ENCODE measurements around the gene SIRT5. TPM values are rescaled to one million over a fixed set of nuclear protein-coding genes. Genes with fewer than 3 reads are reported as not detected.
A peak's percentile ranks its signal among the peaks of the same experiment; 100 is the strongest.

The SIRT5 gene
- total RNA-seq, result 8.2 TPM
- 10 to 100 TPM in 3 of 4 donors, 1 to 10 TPM in 1; 9.7 to 12.5 (median 11.2) TPM for polyA plus RNA-seq

GRCh38 chr6:13574571-13575376 lies at the start of gene SIRT5:
Gene SIRT5 (plus strand): TSS chr6:13574601. CDS start chr6:13584111, 9,510 bp downstream.
- Mint-ChIP-seq H3K9me3 (no peaks in the 10 kb centered on the region), H3K4me3 (peak within 1 kb of the TSS; percentile 98 to 99 (median 99)), H3K4me1 (peaks cover 9 to 35% (median 24%) of the 10 kb centered on the region in 4 donors), H3K36me3 (no peaks in the 10 kb centered on the region), H3K27ac (peak within 1 kb of the TSS; percentile 95 to 98 (median 98)), H3K27me3 (peaks cover 28% of the 10 kb centered on the region)
- Histone ChIP-seq H3K4me3 (ENCODE audit: low read depth, low read length) (peak within 1 kb of the TSS; percentile 80), H3K4me1 (ENCODE audit: control insufficient read depth, insufficient read depth, low read length, poor library complexity, severe bottlenecking) (peaks cover 5% of the 10 kb centered on the region), H3K36me3 (ENCODE audit: control insufficient read depth, insufficient read depth, low read length) (no peaks in the 10 kb centered on the region), H3K9me3 (ENCODE audit: control insufficient read depth in 2 of 2, low read length in 2 of 2) (no peaks in the 10 kb centered on the region), H3K27ac (ENCODE audit: insufficient read depth, low read length, poor library complexity, severe bottlenecking) (peak within 1 kb of the TSS; percentile 87), H3K27me3 (ENCODE audit: control insufficient read depth, insufficient read depth, low read length) (no peaks in the 10 kb centered on the region)
- DNase-seq, result peak; percentile 65 to 89 (median 73)
- peak; percentile 58 to 62 for ATAC-seq (ENCODE audit: low read depth in 2 of 2)

GRCh38 chr6:13524801-13525508 lies 49.4 kb upstream of the SIRT5 start:
- no peaks in the 10 kb centered on the region for H3K9me3 ChIP-seq (ENCODE audit: control insufficient read depth in 2 of 2, low read length in 2 of 2)
- Mint-ChIP-seq H3K4me3 (no peak overlapping the region), H3K4me1 (peaks cover 0 to 21% (median 7%) of the 10 kb centered on the region in 4 donors), H3K36me3 (no peaks in the 10 kb centered on the region), H3K27ac (peak overlapping the region in 1 of 3 donors; percentile 33), H3K27me3 (peaks cover 18% of the 10 kb centered on the region), H3K9me3 (no peaks in the 10 kb centered on the region)
- ATAC-seq (ENCODE audit: low read depth in 2 of 2), result no peak
- H3K4me3 ChIP-seq (ENCODE audit: low read depth, low read length), result no peak overlapping the region
- no peak overlapping the region for H3K27ac ChIP-seq (ENCODE audit: insufficient read depth, low read length, poor library complexity, severe bottlenecking)
- H3K4me1 ChIP-seq (ENCODE audit: control insufficient read depth, insufficient read depth, low read length, poor library complexity, severe bottlenecking), result peaks cover 11% of the 10 kb centered on the region
- DNase-seq, result no peak
- no peaks in the 10 kb centered on the region for H3K27me3 ChIP-seq (ENCODE audit: control insufficient read depth, insufficient read depth, low read length)
- H3K36me3 ChIP-seq (ENCODE audit: control insufficient read depth, insufficient read depth, low read length), result no peaks in the 10 kb centered on the region

DNA sequence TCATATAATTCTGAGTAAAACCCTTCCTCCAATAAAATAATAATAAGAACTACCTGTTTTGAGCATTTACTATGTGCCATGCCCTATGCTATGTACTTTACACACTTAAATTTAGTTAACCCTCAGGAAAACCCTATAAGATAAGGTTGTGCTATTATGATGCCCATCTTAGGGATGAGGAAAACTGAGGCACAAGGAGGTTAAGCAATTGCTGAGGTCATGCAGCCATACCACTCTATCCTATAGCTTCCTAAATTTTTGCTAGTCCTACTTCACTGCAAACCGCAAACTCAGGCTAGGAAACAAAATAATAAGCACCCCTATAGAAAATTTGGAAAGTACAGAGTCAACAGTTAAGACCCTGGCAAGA lies 48.1 kb upstream of the SIRT5 start:
- peak overlapping the region in 1 of 4 donors; percentile 51 for H3K4me3 Mint-ChIP-seq
- peaks cover 0 to 21% (median 7%) of the 10 kb centered on the region in 4 donors for H3K4me1 Mint-ChIP-seq
- no peaks in the 10 kb centered on the region for H3K9me3 Mint-ChIP-seq

DNA sequence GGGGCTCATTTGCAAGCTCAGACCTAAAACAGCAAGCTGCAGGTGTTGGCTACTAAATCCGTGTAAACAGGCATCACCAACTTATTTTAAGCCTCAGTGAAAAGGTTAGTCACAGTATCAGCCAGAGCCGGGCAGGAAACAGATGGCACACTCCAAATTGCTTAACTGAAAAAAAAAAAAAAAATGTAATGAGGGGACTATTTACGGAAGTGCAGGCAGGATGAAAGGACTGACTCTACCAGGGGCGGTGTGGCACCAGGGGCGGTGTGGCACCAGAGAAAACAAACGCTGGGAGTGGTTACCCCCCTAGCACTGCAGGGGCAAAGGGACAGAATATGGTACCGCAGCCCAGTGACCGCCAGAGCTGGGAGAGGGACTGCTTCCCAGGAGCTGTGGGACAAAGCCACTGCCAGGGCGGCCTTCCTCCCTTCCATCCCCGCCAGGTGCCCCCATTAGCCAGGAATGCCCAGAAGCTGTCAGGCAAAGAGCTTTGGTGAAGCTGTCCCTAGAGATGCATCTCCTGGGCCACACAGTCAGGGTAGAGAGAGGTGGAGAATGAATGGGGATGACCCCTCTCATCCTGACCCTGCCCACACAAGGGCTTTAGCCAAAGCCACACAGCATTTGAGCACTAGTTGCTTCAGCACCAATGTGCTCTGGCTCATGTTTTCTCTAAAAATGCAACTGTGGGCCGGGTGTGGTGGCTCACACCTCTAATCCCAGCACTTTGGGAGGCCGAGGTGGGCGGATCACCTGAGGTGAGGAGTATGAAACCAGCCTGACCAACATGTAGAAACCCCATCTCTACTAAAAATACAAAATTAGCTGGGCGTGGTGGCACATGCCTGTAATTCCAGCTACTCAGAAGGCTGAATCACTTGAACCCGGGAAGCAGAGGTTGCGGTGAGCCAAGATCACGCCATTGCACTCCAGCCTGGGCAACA lies 47.4 kb upstream of the SIRT5 start:
- Histone ChIP-seq H3K27me3 (ENCODE audit: control insufficient read depth, insufficient read depth, low read length) (no peaks in the 10 kb centered on the region), H3K27ac (ENCODE audit: insufficient read depth, low read length, poor library complexity, severe bottlenecking) (no peak overlapping the region), H3K4me3 (ENCODE audit: low read depth, low read length) (no peak overlapping the region), H3K36me3 (ENCODE audit: control insufficient read depth, insufficient read depth, low read length) (no peaks in the 10 kb centered on the region), H3K9me3 (ENCODE audit: control insufficient read depth in 2 of 2, low read length in 2 of 2) (no peaks in the 10 kb centered on the region), H3K4me1 (ENCODE audit: control insufficient read depth, insufficient read depth, low read length, poor library complexity, severe bottlenecking) (peaks cover 11% of the 10 kb centered on the region)
- H3K36me3 Mint-ChIP-seq, result no peaks in the 10 kb centered on the region
- ATAC-seq (ENCODE audit: low read depth in 2 of 2) (peak; percentile 87 to 89), DNase-seq (peak in 2 of 3 donors; percentile 42 to 84)
- H3K27me3 Mint-ChIP-seq, result peaks cover 9% of the 10 kb centered on the region
- H3K4me3 Mint-ChIP-seq, result peak overlapping the region in 1 of 4 donors; percentile 51
- peak overlapping the region; percentile 33 to 74 (median 60) for H3K27ac Mint-ChIP-seq
- H3K4me1 Mint-ChIP-seq, result peaks cover 0 to 21% (median 7%) of the 10 kb centered on the region in 4 donors
- no peaks in the 10 kb centered on the region for H3K9me3 Mint-ChIP-seq

More for the DNA sequence above, 48.1 kb upstream of the SIRT5 start:
- DNase-seq, result no peak
- no peaks in the 10 kb centered on the region for H3K36me3 Mint-ChIP-seq
- peaks cover 11% of the 10 kb centered on the region for H3K4me1 ChIP-seq (ENCODE audit: control insufficient read depth, insufficient read depth, low read length, poor library complexity, severe bottlenecking)
- no peak overlapping the region for H3K4me3 ChIP-seq (ENCODE audit: low read depth, low read length)
- H3K27ac ChIP-seq (ENCODE audit: insufficient read depth, low read length, poor library complexity, severe bottlenecking), result no peak overlapping the region
- H3K36me3 ChIP-seq (ENCODE audit: control insufficient read depth, insufficient read depth, low read length), result no peaks in the 10 kb centered on the region
- no peaks in the 10 kb centered on the region for H3K9me3 ChIP-seq (ENCODE audit: control insufficient read depth in 2 of 2, low read length in 2 of 2)
- no peak for ATAC-seq (ENCODE audit: low read depth in 2 of 2)
- peak overlapping the region; percentile 33 to 66 (median 60) for H3K27ac Mint-ChIP-seq
- peaks cover 11% of the 10 kb centered on the region for H3K27me3 Mint-ChIP-seq
- H3K27me3 ChIP-seq (ENCODE audit: control insufficient read depth, insufficient read depth, low read length), result no peaks in the 10 kb centered on the region

- Histone ChIP-seq H3K9me3 (ENCODE audit: control insufficient read depth in 2 of 2, low read length in 2 of 2) (no peaks in the 10 kb centered on the region), H3K27me3 (ENCODE audit: control insufficient read depth, insufficient read depth, low read length) (no peaks in the 10 kb centered on the region), H3K4me3 (ENCODE audit: low read depth, low read length) (no peak overlapping the region), H3K4me1 (ENCODE audit: control insufficient read depth, insufficient read depth, low read length, poor library complexity, severe bottlenecking) (peaks cover 11% of the 10 kb centered on the region), H3K27ac (ENCODE audit: insufficient read depth, low read length, poor library complexity, severe bottlenecking) (no peak overlapping the region), H3K36me3 (ENCODE audit: control insufficient read depth, insufficient read depth, low read length) (no peaks in the 10 kb centered on the region)
- no peaks in the 10 kb centered on the region for H3K36me3 Mint-ChIP-seq
- ATAC-seq (ENCODE audit: low read depth in 2 of 2) (no peak), DNase-seq (no peak)
- H3K4me1 Mint-ChIP-seq, result peaks cover 0 to 21% (median 7%) of the 10 kb centered on the region in 4 donors
- H3K27me3 Mint-ChIP-seq, result peaks cover 9% of the 10 kb centered on the region
- no peak overlapping the region for H3K4me3 Mint-ChIP-seq
- no peaks in the 10 kb centered on the region for H3K9me3 Mint-ChIP-seq
- H3K27ac Mint-ChIP-seq, result no peak overlapping the region
These were observed 46.7 kb upstream of the SIRT5 start for GRCh38 chr6:13527671-13528056.

- H3K27me3 ChIP-seq (ENCODE audit: control insufficient read depth, insufficient read depth, low read length), result no peaks in the 10 kb centered on the region
- H3K27ac ChIP-seq (ENCODE audit: insufficient read depth, low read length, poor library complexity, severe bottlenecking), result no peak overlapping the region
- Mint-ChIP-seq H3K4me1 (peaks cover 0 to 21% (median 7%) of the 10 kb centered on the region in 4 donors), H3K36me3 (no peaks in the 10 kb centered on the region), H3K9me3 (no peaks in the 10 kb centered on the region), H3K27me3 (peaks cover 9% of the 10 kb centered on the region), H3K27ac (no peak overlapping the region), H3K4me3 (no peak overlapping the region)
- no peaks in the 10 kb centered on the region for H3K9me3 ChIP-seq (ENCODE audit: control insufficient read depth in 2 of 2, low read length in 2 of 2)
- no peaks in the 10 kb centered on the region for H3K36me3 ChIP-seq (ENCODE audit: control insufficient read depth, insufficient read depth, low read length)
- DNase-seq, result no peak
- ATAC-seq (ENCODE audit: low read depth in 2 of 2), result no peak
- H3K4me3 ChIP-seq (ENCODE audit: low read depth, low read length), result no peak overlapping the region
- peaks cover 11% of the 10 kb centered on the region for H3K4me1 ChIP-seq (ENCODE audit: control insufficient read depth, insufficient read depth, low read length, poor library complexity, severe bottlenecking)
These were observed 46.2 kb upstream of the SIRT5 start for GRCh38 chr6:13528232-13528631.

- Mint-ChIP-seq H3K36me3 (no peaks in the 10 kb centered on the region), H3K4me3 (no peak overlapping the region), H3K27ac (peak overlapping the region in 1 of 3 donors; percentile 42), H3K27me3 (peaks cover 9% of the 10 kb centered on the region), H3K9me3 (no peaks in the 10 kb centered on the region), H3K4me1 (peaks cover 0 to 21% (median 7%) of the 10 kb centered on the region in 4 donors)
- no peaks in the 10 kb centered on the region for H3K36me3 ChIP-seq (ENCODE audit: control insufficient read depth, insufficient read depth, low read length)
- no peak for ATAC-seq (ENCODE audit: low read depth in 2 of 2)
- H3K27ac ChIP-seq (ENCODE audit: insufficient read depth, low read length, poor library complexity, severe bottlenecking), result no peak overlapping the region
- no peaks in the 10 kb centered on the region for H3K27me3 ChIP-seq (ENCODE audit: control insufficient read depth, insufficient read depth, low read length)
- H3K4me3 ChIP-seq (ENCODE audit: low read depth, low read length), result no peak overlapping the region
- H3K4me1 ChIP-seq (ENCODE audit: control insufficient read depth, insufficient read depth, low read length, poor library complexity, severe bottlenecking), result peaks cover 11% of the 10 kb centered on the region
- no peaks in the 10 kb centered on the region for H3K9me3 ChIP-seq (ENCODE audit: control insufficient read depth in 2 of 2, low read length in 2 of 2)
- DNase-seq, result no peak
These were observed 45.5 kb upstream of the SIRT5 start for GRCh38 chr6:13528777-13529343.
